ENCODE measurements around the gene ANKS1B. TPM values are rescaled to one million over a fixed set of nuclear protein-coding genes. Genes with fewer than 3 reads are reported as not detected.

ANKS1B gene
- total RNA-seq, 1 experiment from 2014 or later = 9.7 TPM

- no peaks in the 10 kb centered on the region for H3K4me1 ChIP-seq (ENCODE audit: control insufficient read depth, insufficient read depth, low read length)
- POLR2A ChIA-PET = no interaction called here
Measured at GRCh38 chr12:99898645-99899044, 86.1 kb downstream of the ANKS1B start.

GRCh38 chr12:99879439-99879838 is 105.3 kb downstream of the ANKS1B start:
- no peaks in the 10 kb centered on the region for H3K4me1 ChIP-seq (ENCODE audit: control insufficient read depth, insufficient read depth, low read length)
- no peaks in the 10 kb centered on the region for H3K27me3 ChIP-seq (ENCODE audit: control insufficient read depth, insufficient read depth, low read length)
- in situ Hi-C loops (cut with HindIII; ENCODE audit: low pct_unique_long_range_greater_than_20kb, low sequenced_read_pairs) = no loop called here
- ChIA-PET POLR2A (no interaction called here), CTCF (no interaction called here)
- ATAC-seq (no peak), DNase-seq (ENCODE audit: low read depth, low spot score) (no peak)
- intact Hi-C loops (cut with micrococcal nuclease; ENCODE audit: unreplicated experiment) = no loop called here
- H3K9me3 ChIP-seq (ENCODE audit: control insufficient read depth, insufficient read depth, low read depth, low read length) = no peaks in the 10 kb centered on the region
- H3K27ac ChIP-seq (ENCODE audit: low read length) = no peak overlapping the region
- no peak overlapping the region for H3K4me3 ChIP-seq (ENCODE audit: low read depth in 2 of 2, low read length in 2 of 2)
- TF ChIP-seq TCF7L2 (IDR thresholded peaks at IDR 0.05; ENCODE audit: low read depth, low read length) (no peak), CTCF (IDR thresholded peaks at IDR 0.05) (no peak), REST (IDR thresholded peaks at IDR 0.05; ENCODE audit: insufficient read depth in 1 of 2, low read depth in 2 of 2, low read length in 1 of 2) (no peak), SIN3A (IDR thresholded peaks at IDR 0.05; ENCODE audit: borderline replicate concordance, insufficient read depth, low read depth, low read length) (no peak), POLR2AphosphoS5 (IDR thresholded peaks at IDR 0.05; ENCODE audit: low read depth, low read length) (no peak)
- H3K36me3 ChIP-seq (ENCODE audit: control insufficient read depth, insufficient read depth, low read length) = no peaks in the 10 kb centered on the region
- no TSS peak for BruUV-seq (replicated peaks)

More at GRCh38 chr12:99898645-99899044, 86.1 kb downstream of the ANKS1B start:
- Histone ChIP-seq H3K4me3 (ENCODE audit: low read depth in 2 of 2, low read length in 2 of 2) (no peak overlapping the region), H3K27ac (ENCODE audit: low read length) (no peak overlapping the region), H3K9me3 (ENCODE audit: control insufficient read depth, insufficient read depth, low read depth, low read length) (no peaks in the 10 kb centered on the region), H3K36me3 (ENCODE audit: control insufficient read depth, insufficient read depth, low read length) (no peaks in the 10 kb centered on the region), H3K27me3 (ENCODE audit: control insufficient read depth, insufficient read depth, low read length) (no peaks in the 10 kb centered on the region)
- TF ChIP-seq TCF7L2 (IDR thresholded peaks at IDR 0.05; ENCODE audit: low read depth, low read length) = no peak
- TF ChIP-seq REST (IDR thresholded peaks at IDR 0.05; ENCODE audit: insufficient read depth in 1 of 2, low read depth in 2 of 2, low read length in 1 of 2) = no peak
- no peak for TF ChIP-seq SIN3A (IDR thresholded peaks at IDR 0.05; ENCODE audit: borderline replicate concordance, insufficient read depth, low read depth, low read length)
- TF ChIP-seq POLR2AphosphoS5 (IDR thresholded peaks at IDR 0.05; ENCODE audit: low read depth, low read length) = no peak
- TF ChIP-seq CTCF (IDR thresholded peaks at IDR 0.05) = no peak
- in situ Hi-C loops (cut with HindIII; ENCODE audit: low pct_unique_long_range_greater_than_20kb, low sequenced_read_pairs) (no loop called here), intact Hi-C loops (cut with micrococcal nuclease; ENCODE audit: unreplicated experiment) (no loop called here)
- CTCF ChIA-PET = no interaction called here
- BruUV-seq (replicated peaks) = no TSS peak
- ATAC-seq (no peak), DNase-seq (ENCODE audit: low read depth, low spot score) (no peak)
